ENCODE results near the gene IL31RA.

The IL31RA gene

DNA sequence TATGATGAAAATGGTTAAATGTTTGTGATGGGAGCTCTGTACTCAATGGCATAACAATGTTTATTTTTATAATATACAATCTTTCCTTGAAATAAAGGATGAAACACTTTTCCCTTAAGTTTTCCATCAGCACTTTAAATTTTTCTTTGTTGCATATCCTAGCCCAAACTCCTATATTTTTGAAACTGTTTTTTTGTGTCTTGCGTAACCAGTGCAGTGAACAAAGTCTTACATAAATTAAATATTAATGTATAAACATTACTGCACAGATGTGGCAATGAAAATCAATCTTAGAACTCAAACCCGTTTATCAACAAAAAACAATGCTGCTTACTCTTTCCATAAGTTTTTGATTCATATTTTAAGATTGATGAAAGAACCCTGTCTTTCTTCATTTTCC, 34.1 kb upstream of the IL31RA start:
- no peak overlapping the region for H3K4me3 ChIP-seq (ENCODE audit: low read depth, low read length)
- DNase-seq = no peak
- no peak overlapping the region for H3K4ac ChIP-seq (ENCODE audit: low read depth, low read length)
- no peak overlapping the region for H3K23ac ChIP-seq (ENCODE audit: low read length)
- H3K36me3 ChIP-seq (ENCODE audit: control insufficient read depth in 1 of 2, insufficient read depth in 2 of 2, low read length in 2 of 2) = no peaks in the 10 kb centered on the region
- H3K9me3 ChIP-seq (ENCODE audit: insufficient read depth, low read depth, low read length) = no peaks in the 10 kb centered on the region
- H2BK120ac ChIP-seq (ENCODE audit: insufficient read depth, low read length, poor library complexity) = no peak overlapping the region
- no peak overlapping the region for H2AFZ ChIP-seq (ENCODE audit: insufficient read depth, low read length, poor library complexity)
- H3K27ac ChIP-seq (ENCODE audit: low read depth, low read length) = no peak overlapping the region
- H3K14ac ChIP-seq (ENCODE audit: low read length) = no peak overlapping the region
- H4K8ac ChIP-seq (ENCODE audit: low read depth, low read length) = no peak overlapping the region
- H3K79me2 ChIP-seq (ENCODE audit: control insufficient read depth, insufficient read depth, low read length, poor library complexity) = no peaks in the 10 kb centered on the region
- no peak overlapping the region for H2BK5ac ChIP-seq (ENCODE audit: low read depth, low read length, poor library complexity)
- no peak overlapping the region for H4K12ac ChIP-seq (ENCODE audit: low read depth, low read length)
- H3K79me1 ChIP-seq (ENCODE audit: low read length) = no peaks in the 10 kb centered on the region
- peaks cover 0 to 2% of the 10 kb centered on the region in 2 experiments for H3K4me1 ChIP-seq (ENCODE audit: control insufficient read depth in 1 of 2, insufficient read depth in 2 of 2, low read length in 2 of 2)
- no peak overlapping the region for H3K4me2 ChIP-seq (ENCODE audit: low read length)
- no peak overlapping the region for H2AK5ac ChIP-seq (ENCODE audit: low read length)
- no peaks in the 10 kb centered on the region for H3K27me3 ChIP-seq (ENCODE audit: insufficient read depth, low read length)
- no peak overlapping the region for H2BK12ac ChIP-seq (ENCODE audit: low read length)
- H3K9ac ChIP-seq (ENCODE audit: low read length) = no peak overlapping the region
- no peak overlapping the region for H4K91ac ChIP-seq (ENCODE audit: low read depth, low read length)
- no CpG with 5 or more reads among the region's 2 CpGs for WGBS (ENCODE audit: extremely low coverage, insufficient coverage, insufficient read length)
- no peak overlapping the region for H3K18ac ChIP-seq (ENCODE audit: low read length)

DNA sequence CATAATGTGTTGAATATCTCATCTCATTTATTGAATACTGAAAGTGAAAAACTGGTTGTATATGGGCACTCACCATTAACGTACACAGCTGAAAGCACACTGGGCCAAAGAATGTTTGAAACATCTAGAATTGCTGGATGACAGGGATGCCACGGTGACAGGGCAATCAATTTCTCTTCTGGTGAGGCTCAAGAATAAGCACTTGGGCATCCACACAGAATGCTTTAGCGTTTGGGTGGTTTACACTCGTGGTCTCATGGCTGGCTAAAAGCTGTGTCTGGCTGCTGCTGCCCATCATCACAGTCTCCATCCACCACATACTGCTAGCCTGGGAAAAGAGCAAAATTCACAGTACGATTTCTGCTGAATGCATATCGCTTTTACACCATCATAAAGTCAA, 30.7 kb upstream of the IL31RA start:
- H4K12ac ChIP-seq (ENCODE audit: low read depth, low read length) = no peak overlapping the region
- no peak overlapping the region for H3K18ac ChIP-seq (ENCODE audit: low read length)
- H3K4ac ChIP-seq (ENCODE audit: low read depth, low read length) = no peak overlapping the region
- H3K36me3 ChIP-seq (ENCODE audit: control insufficient read depth in 1 of 2, insufficient read depth in 2 of 2, low read length in 2 of 2) = no peaks in the 10 kb centered on the region
- no peak overlapping the region for H3K9ac ChIP-seq (ENCODE audit: low read length)
- no peaks in the 10 kb centered on the region for H3K27me3 ChIP-seq (ENCODE audit: insufficient read depth, low read length)
- no peak overlapping the region for H2AFZ ChIP-seq (ENCODE audit: insufficient read depth, low read length, poor library complexity)
- no peak overlapping the region for H4K8ac ChIP-seq (ENCODE audit: low read depth, low read length)
- no peak overlapping the region for H2BK12ac ChIP-seq (ENCODE audit: low read length)
- DNase-seq = peak in 1 of 2 donors; percentile 43
- no peak overlapping the region for H3K27ac ChIP-seq (ENCODE audit: low read depth, low read length)
- H3K4me1 ChIP-seq (ENCODE audit: control insufficient read depth in 1 of 2, insufficient read depth in 2 of 2, low read length in 2 of 2) = peaks cover 0 to 2% of the 10 kb centered on the region in 2 experiments
- H2AK5ac ChIP-seq (ENCODE audit: low read length) = no peak overlapping the region
- H3K4me3 ChIP-seq (ENCODE audit: low read depth, low read length) = no peak overlapping the region
- no peak overlapping the region for H4K91ac ChIP-seq (ENCODE audit: low read depth, low read length)
- H3K23ac ChIP-seq (ENCODE audit: low read length) = no peak overlapping the region
- no peaks in the 10 kb centered on the region for H3K79me2 ChIP-seq (ENCODE audit: control insufficient read depth, insufficient read depth, low read length, poor library complexity)
- H3K9me3 ChIP-seq (ENCODE audit: insufficient read depth, low read depth, low read length) = no peaks in the 10 kb centered on the region
- H2BK5ac ChIP-seq (ENCODE audit: low read depth, low read length, poor library complexity) = no peak overlapping the region
- no peaks in the 10 kb centered on the region for H3K79me1 ChIP-seq (ENCODE audit: low read length)
- no peak overlapping the region for H3K4me2 ChIP-seq (ENCODE audit: low read length)
- WGBS (ENCODE audit: extremely low coverage, insufficient coverage, insufficient read length) = no CpG with 5 or more reads among the region's 6 CpGs
- H2BK120ac ChIP-seq (ENCODE audit: insufficient read depth, low read length, poor library complexity) = no peak overlapping the region
- no peak overlapping the region for H3K14ac ChIP-seq (ENCODE audit: low read length)

- Histone ChIP-seq H3K27ac (ENCODE audit: low read depth, low read length) (no peak overlapping the region), H3K18ac (ENCODE audit: low read length) (no peak overlapping the region), H3K36me3 (ENCODE audit: control insufficient read depth in 1 of 2, insufficient read depth in 2 of 2, low read length in 2 of 2) (no peaks in the 10 kb centered on the region), H3K23ac (ENCODE audit: low read length) (no peak overlapping the region), H3K9ac (ENCODE audit: low read length) (no peak overlapping the region), H4K8ac (ENCODE audit: low read depth, low read length) (no peak overlapping the region), H3K14ac (ENCODE audit: low read length) (no peak overlapping the region), H2BK12ac (ENCODE audit: low read length) (no peak overlapping the region), H3K4me3 (ENCODE audit: low read depth, low read length) (no peak overlapping the region), H3K4me1 (ENCODE audit: control insufficient read depth in 1 of 2, insufficient read depth in 2 of 2, low read length in 2 of 2) (peaks cover 0 to 2% of the 10 kb centered on the region in 2 experiments), H3K4ac (ENCODE audit: low read depth, low read length) (no peak overlapping the region), H3K9me3 (ENCODE audit: insufficient read depth, low read depth, low read length) (no peaks in the 10 kb centered on the region), H4K91ac (ENCODE audit: low read depth, low read length) (no peak overlapping the region), H3K4me2 (ENCODE audit: low read length) (no peak overlapping the region), H3K79me1 (ENCODE audit: low read length) (no peaks in the 10 kb centered on the region), H2AK5ac (ENCODE audit: low read length) (no peak overlapping the region), H3K27me3 (ENCODE audit: insufficient read depth, low read length) (no peaks in the 10 kb centered on the region), H3K79me2 (ENCODE audit: control insufficient read depth, insufficient read depth, low read length, poor library complexity) (no peaks in the 10 kb centered on the region), H2AFZ (ENCODE audit: insufficient read depth, low read length, poor library complexity) (no peak overlapping the region), H2BK5ac (ENCODE audit: low read depth, low read length, poor library complexity) (no peak overlapping the region), H2BK120ac (ENCODE audit: insufficient read depth, low read length, poor library complexity) (peak overlapping the region; percentile 13), H4K12ac (ENCODE audit: low read depth, low read length) (no peak overlapping the region)
- WGBS (ENCODE audit: extremely low coverage, insufficient coverage, insufficient read length) = no CpG with 5 or more reads among the region's 45 CpGs
- peak in 1 of 2 donors; percentile 30 for DNase-seq
Measured at GRCh38 chr5:55821731-55822512, 29.2 kb upstream of the IL31RA start.

DNA sequence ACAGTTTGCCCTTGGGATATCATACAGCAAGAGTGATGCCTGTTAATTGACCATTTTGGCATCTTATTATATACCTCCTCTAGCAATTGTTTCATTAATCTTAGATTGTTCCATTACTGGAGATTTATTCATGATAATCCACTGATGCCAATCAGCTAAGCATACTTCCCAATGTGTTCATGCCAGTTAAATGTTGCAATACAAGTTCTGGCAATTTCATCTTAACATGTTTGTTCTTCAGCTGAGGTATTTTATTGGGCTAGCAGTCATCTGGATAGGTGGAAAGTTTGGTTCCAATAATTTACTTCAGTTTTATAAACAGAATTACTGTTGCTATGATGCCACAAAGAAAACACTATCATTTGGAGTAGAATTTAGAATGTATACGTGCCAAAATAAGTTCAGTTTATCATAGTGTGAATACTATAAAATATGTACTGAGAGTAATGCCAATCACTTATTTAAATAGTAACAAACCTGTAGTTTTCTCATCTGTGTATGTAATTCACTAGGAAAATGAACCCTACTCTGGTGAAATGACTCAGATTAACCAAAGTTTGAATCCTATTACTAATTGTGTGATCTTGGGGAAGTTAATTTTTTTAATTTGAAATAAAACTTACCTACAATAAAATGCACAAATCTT, 27.9 kb upstream of the IL31RA start:
- Histone ChIP-seq H3K4me3 (ENCODE audit: low read depth, low read length) (no peak overlapping the region), H3K36me3 (ENCODE audit: control insufficient read depth in 1 of 2, insufficient read depth in 2 of 2, low read length in 2 of 2) (no peaks in the 10 kb centered on the region), H3K4ac (ENCODE audit: low read depth, low read length) (no peak overlapping the region), H3K23ac (ENCODE audit: low read length) (no peak overlapping the region), H3K79me2 (ENCODE audit: control insufficient read depth, insufficient read depth, low read length, poor library complexity) (no peaks in the 10 kb centered on the region), H4K12ac (ENCODE audit: low read depth, low read length) (no peak overlapping the region), H3K27ac (ENCODE audit: low read depth, low read length) (no peak overlapping the region), H3K14ac (ENCODE audit: low read length) (no peak overlapping the region), H2BK120ac (ENCODE audit: insufficient read depth, low read length, poor library complexity) (no peak overlapping the region), H4K8ac (ENCODE audit: low read depth, low read length) (no peak overlapping the region), H2BK12ac (ENCODE audit: low read length) (no peak overlapping the region), H2AK5ac (ENCODE audit: low read length) (no peak overlapping the region), H3K9me3 (ENCODE audit: insufficient read depth, low read depth, low read length) (no peaks in the 10 kb centered on the region), H3K79me1 (ENCODE audit: low read length) (no peaks in the 10 kb centered on the region), H3K18ac (ENCODE audit: low read length) (no peak overlapping the region), H3K4me1 (ENCODE audit: control insufficient read depth in 1 of 2, insufficient read depth in 2 of 2, low read length in 2 of 2) (peaks cover 0 to 2% of the 10 kb centered on the region in 2 experiments), H3K4me2 (ENCODE audit: low read length) (no peak overlapping the region), H3K27me3 (ENCODE audit: insufficient read depth, low read length) (no peaks in the 10 kb centered on the region), H2AFZ (ENCODE audit: insufficient read depth, low read length, poor library complexity) (no peak overlapping the region), H2BK5ac (ENCODE audit: low read depth, low read length, poor library complexity) (no peak overlapping the region), H4K91ac (ENCODE audit: low read depth, low read length) (no peak overlapping the region), H3K9ac (ENCODE audit: low read length) (no peak overlapping the region)
- no CpG with 5 or more reads among the region's 1 CpG for WGBS (ENCODE audit: extremely low coverage, insufficient coverage, insufficient read length)
- DNase-seq = no peak

Data from trophoblast cell (in vitro differentiated cells and primary cell).